ENCODE results near the gene LAMB1. TPM values are rescaled to one million over a fixed set of nuclear protein-coding genes. Genes with fewer than 3 reads are reported as not detected.
"Not testable (repeated sequence)": the region's sequence is repeated elsewhere in the genome, so short reads cannot be mapped to it uniquely, and the experiment has no call there.

Gene LAMB1
- total and polyA plus RNA-seq, 12 donors, result 33.3 to 145 (median 59.3) TPM

GRCh38 chr7:107924841-107925504 lies 78.0 kb downstream of the LAMB1 start:
- WGBS, 2 donors, result 71 to 74% methylated on average over 5 of the region's 5 CpGs
- H3K36me3 ChIP-seq, result peaks cover 0 to 100% (median 52%) of the 10 kb centered on the region in 9 donors

GRCh38 chr7:107922886-107923285 lies 80.1 kb downstream of the LAMB1 start:
- Histone ChIP-seq H3K36me3 (peaks cover 0 to 100% (median 51%) of the 10 kb centered on the region in 9 donors), H3K27me3 (no peaks in the 10 kb centered on the region), H3K9me3 (no peaks in the 10 kb centered on the region), H3K27ac (peak overlapping the region in 2 of 10 donors; percentile 5 to 25), H3K4me1 (peaks cover 0 to 38% (median 10%) of the 10 kb centered on the region in 9 donors), H3K4me3 (no peak overlapping the region)
- WGBS, 2 donors, result 76 to 78% methylated on average over 1 of the region's 1 CpG
- ATAC-seq (peak in 6 of 8 donors; percentile 39 to 69 (median 53)), DNase-seq (no peak)
- intact Hi-C loops (cut with DNase I), result loop anchor here in 2 of 10 donors (1.0 to 10.0 kb wide), 2 partner anchors 12 to 222 kb away; no protein-coding TSS in a partner anchor
- no peak for TF ChIP-seq CTCF (IDR thresholded peaks at IDR 0.05)

More at GRCh38 chr7:107924841-107925504, 78.0 kb downstream of the LAMB1 start:
- DNase-seq, result no peak
- no peaks in the 10 kb centered on the region for H3K9me3 ChIP-seq
- no peaks in the 10 kb centered on the region for H3K27me3 ChIP-seq
- H3K4me3 ChIP-seq, result no peak overlapping the region
- peak overlapping the region in 1 of 10 donors; percentile 6 for H3K27ac ChIP-seq
- ATAC-seq, result peak in 2 of 8 donors; percentile 3 to 19
- no peak for TF ChIP-seq CTCF (IDR thresholded peaks at IDR 0.05)
- intact Hi-C loops (cut with DNase I), result loop anchor here in 2 of 10 donors (5.0 to 10.0 kb wide), 2 partner anchors 220 to 222 kb away; no protein-coding TSS in a partner anchor
- H3K4me1 ChIP-seq, result peaks cover 0 to 38% (median 10%) of the 10 kb centered on the region in 9 donors

- H3K27ac ChIP-seq, H3K4me3 ChIP-seq, DNase-seq, H3K9me3 ChIP-seq, H3K27me3 ChIP-seq, ATAC-seq: not testable (repeated sequence)
- WGBS, 2 donors, result 67% methylated on average over 2 of the region's 2 CpGs
- Histone ChIP-seq H3K4me1 (peaks cover 0 to 38% (median 10%) of the 10 kb centered on the region in 9 donors), H3K36me3 (peaks cover 0 to 100% (median 52%) of the 10 kb centered on the region in 9 donors)
- intact Hi-C loops (cut with DNase I), result loop anchor here in 1 of 10 donors (10.0 kb wide), 1 partner anchor 223 kb away; no protein-coding TSS in a partner anchor
Measured at GRCh38 chr7:107921826-107922225, 81.1 kb downstream of the LAMB1 start.

- ATAC-seq, result peak in 2 of 8 donors; percentile 17 to 18
- 32 to 35% methylated on average over 1 of the region's 1 CpG for WGBS, 2 donors
- Histone ChIP-seq H3K4me1 (peaks cover 0 to 30% (median 9%) of the 10 kb centered on the region in 9 donors), H3K27ac (peak overlapping the region in 2 of 10 donors; percentile 11 to 27), H3K36me3 (peaks cover 0 to 100% (median 55%) of the 10 kb centered on the region in 9 donors), H3K9me3 (no peaks in the 10 kb centered on the region), H3K27me3 (no peaks in the 10 kb centered on the region), H3K4me3 (no peak overlapping the region)
- intact Hi-C loops (cut with DNase I), result loop anchor here in 1 of 10 donors (10.0 kb wide), 1 partner anchor 225 kb away; no protein-coding TSS in a partner anchor
- DNase-seq, result no peak
- TF ChIP-seq CTCF (IDR thresholded peaks at IDR 0.05), result no peak
Measured at GRCh38 chr7:107920048-107920772, 82.8 kb downstream of the LAMB1 start.
